ENCODE measurements around the gene RBM19.

Gene RBM19

GRCh38 chr12:113884392-113884791 is 81.7 kb downstream of the RBM19 start:
- H4K20me1 ChIP-seq (ENCODE audit: insufficient read depth, low read length) = no peaks in the 10 kb centered on the region
- no peaks in the 10 kb centered on the region for H3K36me3 ChIP-seq (ENCODE audit: insufficient read depth, low read length)
- H3K27me3 ChIP-seq (ENCODE audit: insufficient read depth, low read length) = no peaks in the 10 kb centered on the region
- peaks cover 7% of the 10 kb centered on the region for H3K4me1 ChIP-seq (ENCODE audit: insufficient read depth, low read length, severe bottlenecking)
- H3K27ac ChIP-seq (ENCODE audit: low read depth, low read length, poor library complexity, severe bottlenecking) = no peak overlapping the region
- no peak overlapping the region for H3K9ac ChIP-seq (ENCODE audit: low read length)
- H3K79me2 ChIP-seq (ENCODE audit: insufficient read depth, low read length) = no peaks in the 10 kb centered on the region
- no peaks in the 10 kb centered on the region for H3K9me2 ChIP-seq (ENCODE audit: low read depth, low read length)
- no peaks in the 10 kb centered on the region; the same call in 1 of the 2 replicates for H3K9me3 ChIP-seq (ENCODE audit: low read length)
- H2AFZ ChIP-seq (ENCODE audit: low read length) = no peak overlapping the region
- no peak overlapping the region for H3K4me2 ChIP-seq (ENCODE audit: low read length)
- no peak for TF ChIP-seq EZH2 (IDR thresholded peaks at IDR 0.05; ENCODE audit: borderline replicate concordance, low read length)
- TF ChIP-seq, protein P1, sequence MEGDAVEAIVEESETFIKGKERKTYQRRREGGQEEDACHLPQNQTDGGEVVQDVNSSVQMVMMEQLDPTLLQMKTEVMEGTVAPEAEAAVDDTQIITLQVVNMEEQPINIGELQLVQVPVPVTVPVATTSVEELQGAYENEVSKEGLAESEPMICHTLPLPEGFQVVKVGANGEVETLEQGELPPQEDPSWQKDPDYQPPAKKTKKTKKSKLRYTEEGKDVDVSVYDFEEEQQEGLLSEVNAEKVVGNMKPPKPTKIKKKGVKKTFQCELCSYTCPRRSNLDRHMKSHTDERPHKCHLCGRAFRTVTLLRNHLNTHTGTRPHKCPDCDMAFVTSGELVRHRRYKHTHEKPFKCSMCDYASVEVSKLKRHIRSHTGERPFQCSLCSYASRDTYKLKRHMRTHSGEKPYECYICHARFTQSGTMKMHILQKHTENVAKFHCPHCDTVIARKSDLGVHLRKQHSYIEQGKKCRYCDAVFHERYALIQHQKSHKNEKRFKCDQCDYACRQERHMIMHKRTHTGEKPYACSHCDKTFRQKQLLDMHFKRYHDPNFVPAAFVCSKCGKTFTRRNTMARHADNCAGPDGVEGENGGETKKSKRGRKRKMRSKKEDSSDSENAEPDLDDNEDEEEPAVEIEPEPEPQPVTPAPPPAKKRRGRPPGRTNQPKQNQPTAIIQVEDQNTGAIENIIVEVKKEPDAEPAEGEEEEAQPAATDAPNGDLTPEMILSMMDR (IDR thresholded peaks at IDR 0.05; ENCODE audit: low read length) = no peak
- H3K4me3 ChIP-seq (ENCODE audit: low read depth, low read length, poor library complexity, severe bottlenecking) = no peak overlapping the region
- no peaks in the 10 kb centered on the region for H3F3A ChIP-seq (ENCODE audit: insufficient read depth, low read length)

DNA sequence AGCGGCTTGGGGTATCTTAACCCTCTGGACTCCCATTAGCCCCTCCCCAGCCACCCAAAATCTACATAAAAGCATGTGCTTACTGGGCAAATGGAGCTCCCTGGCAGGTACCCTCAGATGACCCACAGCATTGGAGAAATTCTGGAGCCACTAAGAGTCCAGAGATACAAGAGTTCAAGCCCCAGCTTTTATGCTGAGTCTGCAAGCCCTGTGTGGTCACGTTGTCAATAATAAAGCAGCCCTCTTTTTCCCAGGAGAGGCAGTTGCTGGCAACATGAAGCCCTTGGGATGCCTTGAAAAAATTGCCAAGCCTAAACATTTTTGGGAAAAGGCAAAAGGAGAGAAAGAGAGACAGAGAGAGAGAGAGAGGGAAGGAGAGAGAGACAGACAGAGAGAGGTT is 83.4 kb downstream of the RBM19 start:
- no peak overlapping the region for H3K4me3 ChIP-seq (ENCODE audit: low read depth, low read length, poor library complexity, severe bottlenecking)
- no peaks in the 10 kb centered on the region for H3K27me3 ChIP-seq (ENCODE audit: insufficient read depth, low read length)
- TF ChIP-seq, protein P1 (IDR thresholded peaks at IDR 0.05; ENCODE audit: low read length) = no peak
- no peak for TF ChIP-seq EZH2 (IDR thresholded peaks at IDR 0.05; ENCODE audit: borderline replicate concordance, low read length)
- H3K79me2 ChIP-seq (ENCODE audit: insufficient read depth, low read length) = no peaks in the 10 kb centered on the region
- no peak overlapping the region for H3K4me2 ChIP-seq (ENCODE audit: low read length)
- H2AFZ ChIP-seq (ENCODE audit: low read length) = no peak overlapping the region
- no peak overlapping the region for H3K9ac ChIP-seq (ENCODE audit: low read length)
- H3K9me3 ChIP-seq (ENCODE audit: low read length) = no peaks in the 10 kb centered on the region; the same call in 1 of the 2 replicates
- H4K20me1 ChIP-seq (ENCODE audit: insufficient read depth, low read length) = no peaks in the 10 kb centered on the region
- peaks cover 7% of the 10 kb centered on the region for H3K4me1 ChIP-seq (ENCODE audit: insufficient read depth, low read length, severe bottlenecking)
- no peaks in the 10 kb centered on the region for H3K9me2 ChIP-seq (ENCODE audit: low read depth, low read length)
- no peaks in the 10 kb centered on the region for H3K36me3 ChIP-seq (ENCODE audit: insufficient read depth, low read length)
- H3K27ac ChIP-seq (ENCODE audit: low read depth, low read length, poor library complexity, severe bottlenecking) = no peak overlapping the region
- H3F3A ChIP-seq (ENCODE audit: insufficient read depth, low read length) = no peaks in the 10 kb centered on the region

DNA sequence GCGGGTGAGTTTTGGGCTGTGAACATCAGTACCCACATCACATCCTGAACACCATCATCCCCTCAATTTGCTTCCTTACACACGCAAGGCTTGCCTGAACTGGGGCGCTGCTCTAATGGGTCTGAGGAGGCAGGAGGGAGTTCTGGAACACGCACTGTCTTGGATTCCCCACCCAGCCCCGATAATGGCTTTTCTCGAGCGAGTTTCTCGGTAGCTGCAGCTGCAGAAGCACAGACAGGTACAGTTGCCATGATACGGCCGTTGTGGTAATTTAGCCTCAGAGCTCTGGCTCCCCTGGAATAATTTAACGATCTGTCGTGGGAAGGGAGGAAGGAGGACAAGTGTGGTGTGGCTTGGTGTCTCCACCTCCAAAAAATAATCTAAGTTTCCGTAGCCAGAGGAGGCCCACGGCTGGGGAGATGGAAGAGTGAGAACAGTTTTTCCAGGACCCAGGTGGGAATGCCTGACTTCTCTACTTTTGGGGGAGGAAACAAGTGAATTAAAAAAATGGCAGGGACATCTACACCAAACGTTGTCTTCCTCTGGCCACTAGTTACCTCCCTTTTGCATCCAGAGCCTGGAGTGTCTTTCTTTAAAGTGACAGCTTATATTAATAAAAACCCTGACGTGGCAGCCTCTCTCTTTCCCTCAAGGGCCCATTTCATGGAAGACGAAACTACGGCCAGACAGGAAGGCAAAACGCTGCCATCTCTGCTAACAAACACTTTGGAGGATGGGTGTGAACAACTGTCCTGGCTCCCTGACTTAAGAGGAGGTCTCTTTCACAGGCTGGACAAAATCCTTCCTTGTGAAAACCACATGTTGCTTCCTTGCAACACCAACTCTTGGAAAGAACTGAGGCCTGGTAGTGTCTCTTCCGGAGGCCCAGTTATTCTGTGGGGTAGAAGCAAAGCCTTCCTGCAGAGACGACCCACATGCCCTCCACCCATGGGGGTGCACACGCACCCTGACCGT is 84.8 kb downstream of the RBM19 start:
- Histone ChIP-seq H3F3A (ENCODE audit: insufficient read depth, low read length) (no peaks in the 10 kb centered on the region), H2AFZ (ENCODE audit: low read length) (no peak overlapping the region), H3K4me3 (ENCODE audit: low read depth, low read length, poor library complexity, severe bottlenecking) (no peak overlapping the region), H3K27me3 (ENCODE audit: insufficient read depth, low read length) (no peaks in the 10 kb centered on the region), H3K9me2 (ENCODE audit: low read depth, low read length) (no peaks in the 10 kb centered on the region), H3K27ac (ENCODE audit: low read depth, low read length, poor library complexity, severe bottlenecking) (no peak overlapping the region), H4K20me1 (ENCODE audit: insufficient read depth, low read length) (no peaks in the 10 kb centered on the region), H3K4me2 (ENCODE audit: low read length) (no peak overlapping the region), H3K79me2 (ENCODE audit: insufficient read depth, low read length) (no peaks in the 10 kb centered on the region), H3K36me3 (ENCODE audit: insufficient read depth, low read length) (no peaks in the 10 kb centered on the region), H3K4me1 (ENCODE audit: insufficient read depth, low read length, severe bottlenecking) (peaks cover 7% of the 10 kb centered on the region), H3K9me3 (ENCODE audit: low read length) (no peaks in the 10 kb centered on the region; the same call in 1 of the 2 replicates), H3K9ac (ENCODE audit: low read length) (no peak overlapping the region)
- TF ChIP-seq EZH2 (IDR thresholded peaks at IDR 0.05; ENCODE audit: borderline replicate concordance, low read length) = no peak
- TF ChIP-seq, protein P1 (IDR thresholded peaks at IDR 0.05; ENCODE audit: low read length) = no peak
